Hepatocyte (in vitro differentiated cells): Measurements from ENCODE around the gene NCOA3. TPM values are rescaled to one million over a fixed set of nuclear protein-coding genes. Genes with fewer than 3 reads are reported as not detected.
A peak's percentile ranks its signal among the peaks of the same experiment; 100 is the strongest.

Experiments used
- DNase-seq: peaks from one replicate; pipeline ENCODE4 v3.0.0-alpha.2; 2016; ENCODE audit warnings: low spot score
- H2AFZ ChIP-seq: fragments of 200-600 bp; sonication (generic); 2 replicates; pipeline ENCODE4 v1.6.0; 2016; ENCODE audit warnings: antibody characterized with exemption, mild to moderate bottlenecking
- H3K27ac ChIP-seq: fragments of 200-600 bp; sonication (generic); 2 replicates; pipeline ENCODE4 v1.5.1; 2016; ENCODE audit warnings: mild to moderate bottlenecking
- H3K27me3 ChIP-seq: fragments of 200-600 bp; sonication (generic); 2 replicates; pipeline ENCODE4 v1.6.1; 2016
- H3K36me3 ChIP-seq: fragments of 200-600 bp; sonication (generic); replicated peaks from 2 replicates; pipeline ENCODE4 v1.5.1; 2016; ENCODE audit warnings: low read depth; ENCODE audit not compliant: insufficient read depth
- H3K4me1 ChIP-seq: fragments of 200-600 bp; sonication (generic); 2 replicates; pipeline ENCODE4 v1.5.1; 2016; ENCODE audit warnings: mild to moderate bottlenecking, moderate library complexity; ENCODE audit not compliant: insufficient read depth
- H3K4me2 ChIP-seq: fragments of 200-600 bp; sonication (generic); 2 replicates; pipeline ENCODE4 v1.6.0; 2016
- H3K4me3 ChIP-seq: fragments of 200-600 bp; sonication (generic); 2 replicates; pipeline ENCODE4 v1.5.1; 2016; ENCODE audit warnings: mild to moderate bottlenecking
- H3K79me2 ChIP-seq: fragments of 200-600 bp; sonication (generic); 2 replicates; pipeline ENCODE4 v1.6.0; 2017; ENCODE audit warnings: mild to moderate bottlenecking
- H3K9me2 ChIP-seq: fragments of 200-600 bp; sonication (generic); replicated peaks from 2 replicates; pipeline ENCODE4 v1.6.0; 2017; ENCODE audit warnings: mild to moderate bottlenecking; ENCODE audit not compliant: insufficient read depth
- H3K9me3 ChIP-seq: fragments of 200-600 bp; sonication (generic); 2 replicates; pipeline ENCODE4 v1.5.1; 2016; ENCODE audit warnings: low read depth, mild to moderate bottlenecking
- H4K20me1 ChIP-seq: fragments of 200-600 bp; sonication (generic); 2 replicates; pipeline ENCODE4 v1.6.0; 2016; ENCODE audit warnings: mild to moderate bottlenecking; ENCODE audit not compliant: insufficient read depth, poor library complexity, severe bottlenecking
- EZH2 ChIP-seq: fragments of 200-600 bp; sonication (generic); IDR thresholded peaks from 2 replicates; pipeline ENCODE4 v1.6.1; 2016; ENCODE audit warnings: antibody characterized with exemption, mild to moderate bottlenecking, borderline replicate concordance
- EZH2phosphoT487 ChIP-seq: fragments of 200-600 bp; sonication (generic); IDR thresholded peaks from one replicate; pipeline ENCODE4 v1.6.1; 2018; ENCODE audit warnings: antibody characterized with exemption, mild to moderate bottlenecking, low read depth, moderate library complexity; ENCODE audit not compliant: unreplicated experiment, severe bottlenecking
- WGBS: methylation state at CpG from one replicate; pipeline ENCODE4 v1.1.6; 2016; ENCODE audit warnings: low lambda C conversion rate; ENCODE audit errors: missing lambda C conversion rate; 5-methylcytosine and 5-hydroxymethylcytosine counted together
- polyA plus RNA-seq: library from polyadenylated mRNA; unstranded; fragments of >200 nt; fragmentation: Nextera tagmentation; extraction: Ambion mirVana; gene quantifications from 2 replicates; pipeline ENCODE4 v1.2.1, GENCODE V29; 2016
- total RNA-seq: library from RNA; depleted of rRNA; stranded (reverse); fragments of >200 nt; gene quantifications from 2 replicates; pipeline ENCODE4 v1.2.3, GENCODE V29; 2014
- TF ChIP-seq, protein P1 (sequence below): fragments of 200-600 bp; sonication (generic); IDR thresholded peaks from 2 replicates; pipeline ENCODE4 v1.5.1; 2016; ENCODE audit warnings: antibody characterized with exemption, mild to moderate bottlenecking; ENCODE audit not compliant: poor library complexity

NCOA3 gene
- total and polyA plus RNA-seq, 2 experiments from 2014 or later, result 12.7 to 28.6 TPM

- Histone ChIP-seq H3K27me3 (no peaks in the 10 kb centered on the region), H3K9me2 (no peaks in the 10 kb centered on the region), H2AFZ (no peak overlapping the region), H3K36me3 (no peaks in the 10 kb centered on the region), H3K4me3 (no peak overlapping the region), H3K4me1 (peaks cover 3% of the 10 kb centered on the region), H3K4me2 (no peak overlapping the region), H3K79me2 (peaks cover 93% of the 10 kb centered on the region), H3K27ac (no peak overlapping the region), H3K9me3 (no peaks in the 10 kb centered on the region), H4K20me1 (peaks cover 6% of the 10 kb centered on the region)
- no peak for DNase-seq
- TF ChIP-seq, protein P1, sequence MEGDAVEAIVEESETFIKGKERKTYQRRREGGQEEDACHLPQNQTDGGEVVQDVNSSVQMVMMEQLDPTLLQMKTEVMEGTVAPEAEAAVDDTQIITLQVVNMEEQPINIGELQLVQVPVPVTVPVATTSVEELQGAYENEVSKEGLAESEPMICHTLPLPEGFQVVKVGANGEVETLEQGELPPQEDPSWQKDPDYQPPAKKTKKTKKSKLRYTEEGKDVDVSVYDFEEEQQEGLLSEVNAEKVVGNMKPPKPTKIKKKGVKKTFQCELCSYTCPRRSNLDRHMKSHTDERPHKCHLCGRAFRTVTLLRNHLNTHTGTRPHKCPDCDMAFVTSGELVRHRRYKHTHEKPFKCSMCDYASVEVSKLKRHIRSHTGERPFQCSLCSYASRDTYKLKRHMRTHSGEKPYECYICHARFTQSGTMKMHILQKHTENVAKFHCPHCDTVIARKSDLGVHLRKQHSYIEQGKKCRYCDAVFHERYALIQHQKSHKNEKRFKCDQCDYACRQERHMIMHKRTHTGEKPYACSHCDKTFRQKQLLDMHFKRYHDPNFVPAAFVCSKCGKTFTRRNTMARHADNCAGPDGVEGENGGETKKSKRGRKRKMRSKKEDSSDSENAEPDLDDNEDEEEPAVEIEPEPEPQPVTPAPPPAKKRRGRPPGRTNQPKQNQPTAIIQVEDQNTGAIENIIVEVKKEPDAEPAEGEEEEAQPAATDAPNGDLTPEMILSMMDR, result no peak
- TF ChIP-seq EZH2 (no peak), EZH2phosphoT487 (no peak)
- 77% methylated on average over 8 of the region's 8 CpGs for WGBS
Observed at GRCh38 chr20:47535088-47535487, 33.4 kb downstream of the NCOA3 start.

GRCh38 chr20:47535994-47536393 lies 34.3 kb downstream of the NCOA3 start:
- H4K20me1 ChIP-seq, result peaks cover 6% of the 10 kb centered on the region
- no peak overlapping the region for H3K4me3 ChIP-seq
- H3K4me2 ChIP-seq, result no peak overlapping the region
- H3K9me3 ChIP-seq, result no peaks in the 10 kb centered on the region
- peaks cover 88% of the 10 kb centered on the region for H3K79me2 ChIP-seq
- no peaks in the 10 kb centered on the region for H3K27me3 ChIP-seq
- WGBS, result 94% methylated on average over 6 of the region's 6 CpGs
- H3K27ac ChIP-seq, result no peak overlapping the region
- H2AFZ ChIP-seq, result no peak overlapping the region
- H3K9me2 ChIP-seq, result no peaks in the 10 kb centered on the region
- TF ChIP-seq EZH2 (no peak), EZH2phosphoT487 (no peak)
- TF ChIP-seq, protein P1, result no peak
- DNase-seq, result no peak
- no peaks in the 10 kb centered on the region for H3K36me3 ChIP-seq
- H3K4me1 ChIP-seq, result peaks cover 12% of the 10 kb centered on the region

DNA sequence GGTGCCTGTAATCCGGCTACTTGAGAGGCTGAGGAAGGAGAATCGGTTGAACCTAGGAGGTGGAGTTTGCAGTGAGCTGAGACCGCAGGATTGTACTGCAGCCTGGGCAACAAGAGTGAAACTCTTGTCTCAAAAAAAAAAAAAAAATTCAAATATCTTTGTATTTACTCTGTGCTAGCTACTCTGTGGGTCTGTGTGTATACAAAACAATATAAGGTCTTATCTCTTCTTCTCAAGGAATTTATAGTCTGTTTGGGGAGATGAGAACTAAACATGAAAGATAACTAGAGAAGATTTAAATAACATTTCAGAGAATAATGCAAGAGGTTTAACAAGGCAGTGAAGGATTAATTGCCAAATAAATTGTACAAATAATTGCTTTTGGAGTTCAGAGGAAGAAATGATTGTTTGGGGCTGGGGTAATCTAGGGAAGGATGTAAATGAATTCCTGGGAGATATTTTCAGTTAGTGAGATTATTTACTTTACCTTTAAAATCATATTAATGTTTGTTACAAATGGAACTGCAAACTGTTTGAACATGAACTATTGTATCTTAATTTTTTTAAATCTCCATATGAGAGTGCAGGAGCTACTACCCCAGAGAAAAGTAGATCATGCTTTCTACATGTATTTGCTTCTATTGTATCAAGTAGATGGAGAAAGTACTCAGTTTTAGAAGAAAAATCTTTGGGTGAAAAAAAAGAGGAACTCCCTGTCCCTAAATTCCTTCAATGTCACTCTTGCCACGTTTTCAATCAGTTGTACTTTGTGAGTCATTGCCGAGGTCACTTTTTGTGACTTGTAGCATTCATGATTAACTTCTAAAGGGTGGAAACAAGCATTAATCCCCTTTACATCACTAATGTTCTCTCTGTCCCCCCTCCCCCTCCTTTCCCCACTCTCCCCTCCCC lies 39.0 kb downstream of the NCOA3 start:
- peaks cover 20% of the 10 kb centered on the region for H3K4me1 ChIP-seq
- peak overlapping the region; percentile 6 for H3K4me2 ChIP-seq
- H3K27ac ChIP-seq, result peak overlapping the region; percentile 35
- no peak overlapping the region for H3K4me3 ChIP-seq
- 38% methylated on average over 5 of the region's 5 CpGs for WGBS
- peaks cover 4% of the 10 kb centered on the region for H4K20me1 ChIP-seq
- H3K9me2 ChIP-seq, result no peaks in the 10 kb centered on the region
- H3K9me3 ChIP-seq, result no peaks in the 10 kb centered on the region
- peaks cover 88% of the 10 kb centered on the region for H3K79me2 ChIP-seq
- H3K27me3 ChIP-seq, result no peaks in the 10 kb centered on the region
- H2AFZ ChIP-seq, result no peak overlapping the region
- DNase-seq, result peak; percentile 41
- TF ChIP-seq, protein P1, result no peak
- TF ChIP-seq EZH2 (no peak), EZH2phosphoT487 (no peak)
- no peaks in the 10 kb centered on the region for H3K36me3 ChIP-seq
